ENCODE results near the gene SCMH1.

Gene SCMH1

GRCh38 chr1:41020654-41021053, 221.5 kb downstream of the SCMH1 start:
- Histone ChIP-seq H3K27ac (ENCODE audit: low read depth, low read length) (no peak overlapping the region), H3K27me3 (ENCODE audit: low read length) (no peaks in the 10 kb centered on the region), H3K4me3 (ENCODE audit: insufficient read depth, low read length, poor library complexity, severe bottlenecking) (no peak overlapping the region), H2AFZ (ENCODE audit: low read depth, low read length, severe bottlenecking) (no peak overlapping the region), H3K4me2 (ENCODE audit: low read depth, low read length, poor library complexity, severe bottlenecking) (no peak overlapping the region), H3K9ac (ENCODE audit: low read length) (no peak overlapping the region), H3K79me2 (ENCODE audit: insufficient read depth, low read length) (no peaks in the 10 kb centered on the region), H4K20me1 (ENCODE audit: low read depth, low read length) (no peaks in the 10 kb centered on the region), H3K36me3 (ENCODE audit: low read length) (no peaks in the 10 kb centered on the region), H3K9me3 (ENCODE audit: insufficient read depth, low read length) (no peaks in the 10 kb centered on the region), H3K9me2 (replicated peaks; ENCODE audit: insufficient read depth, low read length) (no peaks in the 10 kb centered on the region), H3F3A (ENCODE audit: insufficient read depth) (no peaks in the 10 kb centered on the region; the same call in 1 of the 2 replicates)
- TF ChIP-seq CTCF (IDR thresholded peaks at IDR 0.05; ENCODE audit: insufficient read depth, low read length, poor library complexity, severe bottlenecking), result no peak
- no peak for TF ChIP-seq EZH2phosphoT487 (conservative IDR thresholded peaks at IDR 0.05; ENCODE audit: low read length)

DNA sequence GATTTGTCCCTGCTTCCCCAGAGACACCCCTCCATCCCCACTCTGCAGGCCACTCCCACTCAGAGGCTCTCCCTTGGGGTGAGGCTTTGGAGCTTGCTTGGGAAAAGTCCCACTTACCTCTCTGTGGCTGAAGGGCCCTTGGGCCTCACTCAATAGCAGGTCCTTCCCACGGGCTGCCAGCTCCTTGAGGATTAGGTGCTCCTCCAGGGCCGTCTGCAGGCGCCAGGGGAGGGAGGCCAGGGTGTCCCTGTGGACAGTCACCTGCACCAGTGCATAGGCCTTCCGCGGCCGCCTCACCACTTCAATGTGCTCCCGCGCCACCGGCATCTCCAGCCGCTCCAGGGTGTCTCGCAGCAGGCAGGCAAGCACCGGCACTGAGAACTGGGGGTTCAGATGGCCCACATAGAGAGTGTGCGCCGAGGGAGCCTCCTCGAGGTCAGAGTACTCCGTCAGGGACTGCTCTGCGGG, 222.0 kb downstream of the SCMH1 start:
- Histone ChIP-seq H3K4me3 (ENCODE audit: insufficient read depth, low read length, poor library complexity, severe bottlenecking) (no peak overlapping the region), H3K27me3 (ENCODE audit: low read length) (no peaks in the 10 kb centered on the region), H3K4me2 (ENCODE audit: low read depth, low read length, poor library complexity, severe bottlenecking) (no peak overlapping the region), H3K79me2 (ENCODE audit: insufficient read depth, low read length) (no peaks in the 10 kb centered on the region), H3F3A (ENCODE audit: insufficient read depth) (no peaks in the 10 kb centered on the region; the same call in 1 of the 2 replicates), H3K9me3 (ENCODE audit: insufficient read depth, low read length) (no peaks in the 10 kb centered on the region), H3K27ac (ENCODE audit: low read depth, low read length) (no peak overlapping the region), H2AFZ (ENCODE audit: low read depth, low read length, severe bottlenecking) (no peak overlapping the region), H3K9me2 (replicated peaks; ENCODE audit: insufficient read depth, low read length) (no peaks in the 10 kb centered on the region), H3K36me3 (ENCODE audit: low read length) (no peaks in the 10 kb centered on the region), H3K9ac (ENCODE audit: low read length) (no peak overlapping the region), H4K20me1 (ENCODE audit: low read depth, low read length) (no peaks in the 10 kb centered on the region)
- TF ChIP-seq EZH2phosphoT487 (conservative IDR thresholded peaks at IDR 0.05; ENCODE audit: low read length), result no peak
- TF ChIP-seq CTCF (IDR thresholded peaks at IDR 0.05; ENCODE audit: insufficient read depth, low read length, poor library complexity, severe bottlenecking), result no peak

GRCh38 chr1:41019353-41019745, 222.8 kb downstream of the SCMH1 start:
- no peak overlapping the region for H3K9ac ChIP-seq (ENCODE audit: low read length)
- H3F3A ChIP-seq (ENCODE audit: insufficient read depth), result no peaks in the 10 kb centered on the region; the same call in 1 of the 2 replicates
- H3K4me2 ChIP-seq (ENCODE audit: low read depth, low read length, poor library complexity, severe bottlenecking), result no peak overlapping the region
- no peaks in the 10 kb centered on the region for H3K9me3 ChIP-seq (ENCODE audit: insufficient read depth, low read length)
- no peak overlapping the region for H3K4me3 ChIP-seq (ENCODE audit: insufficient read depth, low read length, poor library complexity, severe bottlenecking)
- no peaks in the 10 kb centered on the region for H3K79me2 ChIP-seq (ENCODE audit: insufficient read depth, low read length)
- TF ChIP-seq CTCF (IDR thresholded peaks at IDR 0.05; ENCODE audit: insufficient read depth, low read length, poor library complexity, severe bottlenecking) (no peak), EZH2phosphoT487 (conservative IDR thresholded peaks at IDR 0.05; ENCODE audit: low read length) (no peak)
- no peak overlapping the region for H3K27ac ChIP-seq (ENCODE audit: low read depth, low read length)
- H3K9me2 ChIP-seq (replicated peaks; ENCODE audit: insufficient read depth, low read length), result no peaks in the 10 kb centered on the region
- H3K27me3 ChIP-seq (ENCODE audit: low read length), result no peaks in the 10 kb centered on the region
- no peak overlapping the region for H2AFZ ChIP-seq (ENCODE audit: low read depth, low read length, severe bottlenecking)
- H3K36me3 ChIP-seq (ENCODE audit: low read length), result no peaks in the 10 kb centered on the region
- no peaks in the 10 kb centered on the region for H4K20me1 ChIP-seq (ENCODE audit: low read depth, low read length)
